ENCODE data around the gene TMEM163.
"Not testable (repeated sequence)": the region's sequence is repeated elsewhere in the genome, so short reads cannot be mapped to it uniquely, and the experiment has no call there.

TMEM163 gene

GRCh38 chr2:134723742-134724141 is 4.9 kb upstream of the TMEM163 start:
- not testable (repeated sequence) for DNase-seq (ENCODE audit: low read depth, low spot score)

DNA sequence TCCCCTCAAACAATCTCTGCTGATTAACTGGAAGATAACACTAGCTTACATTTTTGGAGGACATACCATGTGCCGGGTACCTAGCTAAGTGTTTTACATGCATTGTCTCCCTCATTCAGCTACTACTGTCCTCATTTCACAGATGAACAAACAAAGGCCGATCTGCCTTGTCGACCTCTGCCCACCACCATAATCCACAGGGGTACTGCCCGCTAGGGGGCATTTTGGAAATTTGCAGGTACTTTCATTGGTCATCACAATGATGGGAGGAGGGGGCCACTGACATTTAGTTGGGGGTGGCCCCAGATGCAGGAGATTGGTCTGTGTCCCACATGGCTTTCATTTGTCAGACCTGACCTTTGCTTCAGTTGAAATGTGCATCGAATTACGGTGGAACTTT is 3.9 kb upstream of the TMEM163 start:
- DNase-seq (ENCODE audit: low read depth, low spot score): no peak

- no peak for DNase-seq (ENCODE audit: low read depth, low spot score)
These were observed 2.8 kb upstream of the TMEM163 start for GRCh38 chr2:134721596-134721995.

GRCh38 chr2:134718023-134718816 is 580 bp downstream of the TMEM163 start:
- no peak for DNase-seq (ENCODE audit: low read depth, low spot score)

- DNase-seq (ENCODE audit: low read depth, low spot score): no peak
These were observed 1.3 kb downstream of the TMEM163 start for GRCh38 chr2:134717286-134718022.

- DNase-seq (ENCODE audit: low read depth, low spot score): no peak
These were observed 2.0 kb downstream of the TMEM163 start for GRCh38 chr2:134716721-134717243.

- no peak for DNase-seq (ENCODE audit: low read depth, low spot score)
These were observed 2.7 kb downstream of the TMEM163 start for GRCh38 chr2:134715932-134716643.

- DNase-seq (ENCODE audit: low read depth, low spot score): no peak
These were observed 4.6 kb downstream of the TMEM163 start for GRCh38 chr2:134714228-134714627.

- no peak for DNase-seq (ENCODE audit: low read depth, low spot score)
These were observed 5.2 kb downstream of the TMEM163 start for GRCh38 chr2:134713606-134714005.

DNA sequence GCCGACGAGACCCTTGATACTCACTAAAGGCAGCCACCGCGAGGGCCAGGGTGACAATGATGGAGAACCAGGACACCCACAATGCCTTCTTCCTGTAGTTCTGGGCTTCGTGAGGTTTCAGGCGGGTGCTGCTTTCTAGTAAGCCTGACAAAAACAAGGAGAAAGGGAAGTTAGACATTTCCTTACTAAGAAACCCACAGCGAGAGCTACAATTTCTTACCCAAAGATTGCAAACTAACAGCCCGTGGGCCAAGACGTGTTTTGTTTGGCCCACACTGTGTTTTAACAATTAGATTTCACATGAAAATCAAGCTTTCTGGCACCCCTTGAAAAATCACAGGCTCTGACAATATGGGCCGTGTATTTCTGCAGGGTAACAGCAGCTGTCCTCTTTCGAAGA is 5.6 kb downstream of the TMEM163 start:
- no peak for DNase-seq (ENCODE audit: low read depth, low spot score)

GRCh38 chr2:134712736-134713135 is 6.1 kb downstream of the TMEM163 start:
- no peak for DNase-seq (ENCODE audit: low read depth, low spot score)

DNA sequence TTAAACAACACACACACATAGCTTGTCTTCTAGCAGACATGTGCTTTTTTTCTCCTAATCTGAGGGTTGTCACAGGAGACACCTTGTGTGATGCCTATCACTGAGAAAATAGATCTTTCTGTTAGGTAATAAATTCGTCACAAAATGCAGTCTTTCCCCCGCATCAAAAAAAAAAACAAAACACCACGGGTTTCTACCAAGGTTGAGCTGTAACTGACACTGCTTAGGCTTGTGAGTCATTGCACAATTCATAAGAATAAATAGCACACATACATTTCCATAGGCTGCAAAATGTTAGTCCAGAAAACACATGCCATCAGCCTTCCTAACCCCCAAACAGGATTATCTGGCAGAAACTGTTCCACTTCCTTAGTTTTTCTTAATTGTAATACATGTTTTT is 6.5 kb downstream of the TMEM163 start:
- DNase-seq (ENCODE audit: low read depth, low spot score): no peak

- DNase-seq (ENCODE audit: low read depth, low spot score): no peak
These were observed 7.1 kb downstream of the TMEM163 start for GRCh38 chr2:134711692-134712091.

DNA sequence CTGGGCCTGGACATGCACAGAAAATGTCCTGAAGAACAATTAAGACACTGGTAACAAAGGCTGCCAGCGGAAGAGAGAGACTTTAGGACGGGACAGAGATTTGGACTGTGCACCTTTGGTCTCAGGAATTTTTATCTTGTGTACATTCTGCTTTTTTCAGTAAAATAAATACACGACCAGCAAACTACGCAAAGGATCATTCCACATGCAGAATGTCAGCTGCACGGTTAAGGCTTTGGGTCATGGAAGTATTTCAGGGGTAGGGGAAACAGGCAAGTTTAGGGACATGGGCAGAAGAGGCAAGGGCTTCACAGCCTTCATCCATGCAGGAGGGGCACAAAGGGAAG is 11.5 kb downstream of the TMEM163 start:
- DNase-seq (ENCODE audit: low read depth, low spot score): no peak

DNA sequence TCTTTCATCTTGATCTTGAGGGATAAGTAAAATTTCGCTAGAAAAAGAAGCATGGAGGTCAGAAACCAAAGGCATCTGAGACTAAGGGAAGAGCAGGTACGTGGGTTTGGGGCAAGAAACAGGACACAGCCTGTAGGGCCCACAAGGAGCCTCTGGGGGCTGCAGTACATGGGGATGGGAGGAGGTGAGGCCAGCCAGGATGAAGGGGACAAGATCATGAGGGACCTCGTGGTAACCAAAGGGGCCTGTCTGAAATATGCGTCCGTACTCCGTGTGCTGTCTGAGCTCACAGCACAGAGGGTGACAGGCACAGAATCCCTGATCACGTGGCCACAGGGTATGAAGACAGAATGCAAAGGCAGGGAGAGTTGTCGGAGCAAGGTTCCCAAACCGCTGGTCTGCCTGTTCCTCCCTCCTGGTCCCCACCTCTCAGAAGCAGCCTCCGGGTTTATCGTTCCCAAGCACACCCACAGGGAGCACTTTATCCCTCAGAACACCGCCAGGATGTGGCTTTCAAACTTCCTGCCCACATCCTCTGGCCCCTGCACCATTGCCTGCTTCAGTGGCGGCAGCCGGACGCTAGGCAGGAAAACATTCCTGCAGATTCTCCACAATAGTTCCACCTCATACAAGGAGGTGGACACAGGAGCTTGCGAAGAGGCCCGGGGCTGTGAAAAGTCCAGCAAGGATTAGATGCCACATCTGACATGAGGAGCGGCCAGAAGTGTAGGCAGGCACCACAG is 12.0 kb downstream of the TMEM163 start:
- DNase-seq (ENCODE audit: low read depth, low spot score): no peak

DNA sequence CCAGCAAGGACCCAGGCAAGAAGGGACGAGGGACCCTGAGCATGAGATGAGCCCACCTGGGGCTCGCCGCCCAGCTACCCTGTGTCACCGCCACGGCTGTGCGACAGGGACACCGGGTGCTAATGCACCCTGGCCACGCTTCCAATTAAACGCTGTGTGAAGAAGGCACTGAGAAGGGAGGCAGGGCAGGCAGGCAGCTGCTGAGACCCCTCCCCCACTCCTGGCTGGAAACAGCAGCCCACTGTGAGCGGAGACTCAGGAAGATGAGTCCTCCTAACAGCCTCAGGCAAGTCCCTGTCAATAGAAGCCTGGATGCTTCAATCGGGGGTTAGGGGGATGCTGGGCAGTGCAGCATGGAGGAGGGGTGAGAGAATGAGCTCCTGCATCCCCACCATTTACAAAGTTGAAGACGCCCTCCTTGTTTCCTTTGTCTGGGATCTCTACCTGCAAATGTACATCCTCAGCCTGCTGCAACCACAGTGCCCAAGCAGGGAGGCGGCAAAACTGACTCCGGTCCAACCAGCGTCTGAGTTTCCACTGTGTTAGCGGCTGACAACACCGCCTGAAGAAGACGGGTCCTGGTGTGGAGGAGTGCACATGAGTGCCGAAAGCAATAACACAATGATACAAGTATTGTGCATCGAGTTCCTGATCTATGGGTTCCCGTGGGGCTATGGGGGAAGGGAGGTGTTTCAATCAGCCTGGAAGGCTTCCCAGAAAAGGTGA is 12.8 kb downstream of the TMEM163 start:
- DNase-seq (ENCODE audit: low read depth, low spot score): no peak

- DNase-seq (ENCODE audit: low read depth, low spot score): no peak
These were observed 14.6 kb downstream of the TMEM163 start for GRCh38 chr2:134704173-134704572.

- no peak for DNase-seq (ENCODE audit: low read depth, low spot score)
These were observed 15.4 kb downstream of the TMEM163 start for GRCh38 chr2:134703426-134703825.

DNA sequence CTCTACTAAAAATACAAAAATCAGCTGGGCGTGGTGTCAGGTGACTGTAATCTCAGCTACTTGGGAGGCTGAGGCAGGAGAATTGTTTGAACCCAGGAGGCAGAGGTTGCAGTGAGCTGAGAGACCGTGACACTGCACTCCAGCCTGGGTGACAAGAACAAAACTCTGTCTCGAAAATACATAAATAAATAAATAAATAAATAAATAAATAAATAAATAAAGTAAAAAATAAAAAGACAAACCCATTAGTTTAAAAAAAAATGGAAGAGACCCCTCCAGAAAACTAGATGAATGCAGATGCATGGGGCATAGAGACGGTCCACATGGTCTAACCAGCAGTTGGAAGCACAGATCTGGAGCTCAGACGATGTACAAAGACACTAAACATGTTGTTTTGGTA is 18.1 kb downstream of the TMEM163 start:
- DNase-seq (ENCODE audit: low read depth, low spot score): no peak

DNA sequence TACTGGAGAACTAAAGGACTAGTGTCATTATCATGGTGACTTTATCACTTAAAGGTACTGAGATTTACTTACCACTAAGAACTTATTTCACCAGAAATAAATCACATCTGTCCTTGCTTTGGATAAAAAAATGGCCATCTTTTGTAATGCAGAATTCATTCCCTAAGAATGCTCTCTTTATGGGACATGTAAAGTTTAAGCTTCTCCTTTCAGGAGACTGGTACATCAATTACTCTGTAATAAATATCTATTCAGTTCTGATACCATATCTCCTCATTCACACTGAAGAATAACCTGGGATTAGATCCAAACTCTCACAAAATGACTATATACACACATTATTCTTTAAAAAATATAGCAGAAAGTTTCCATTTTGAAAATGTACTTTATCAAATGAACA is 24.4 kb downstream of the TMEM163 start:
- no peak for DNase-seq (ENCODE audit: low read depth, low spot score)
